Prostate gland (tissue), 2 donors: Measurements from ENCODE around the gene ACER3. TPM values are rescaled to one million over a fixed set of nuclear protein-coding genes. Genes with fewer than 3 reads are reported as not detected.

Experiments used
- DNase-seq: peaks from one replicate; pipeline ENCODE4 v3.0.0-alpha.2; 2019; ENCODE audit warnings: low spot score
- H3K27ac ChIP-seq, 2 donors: fragments of 200-600 bp; sonication (generic); 2 replicates each; pipeline ENCODE4 v1.5.1; 2017 to 2019
- H3K27me3 ChIP-seq: fragments of 200-600 bp; sonication (generic); replicated peaks from 2 replicates; pipeline ENCODE4 v1.5.1; 2019; ENCODE audit not compliant: insufficient read depth
- H3K36me3 ChIP-seq, 2 donors: fragments of 200-600 bp; sonication (generic); 1 replicate in 1 of 2; 2 replicates in 1 of 2; pipeline versions ENCODE4 v1.5.1 to v1.8.1; 2017 to 2019
- H3K4me1 ChIP-seq: fragments of 200-600 bp; sonication (generic); replicated peaks from 2 replicates; pipeline ENCODE4 v1.5.1; 2019
- H3K4me3 ChIP-seq, 2 donors: fragments of 200-600 bp; sonication (generic); 2 replicates each; pipeline ENCODE4 v1.5.1; 2017 to 2019
- H3K9me3 ChIP-seq: fragments of 200-600 bp; sonication (generic); 2 replicates; pipeline ENCODE4 v1.5.1; 2017
- POLR2A ChIP-seq: fragments of 450-650 bp; IDR thresholded peaks from one replicate; pipeline ENCODE4 v1.6.1; 2016; ENCODE audit warnings: antibody characterized with exemption, mild to moderate bottlenecking
- POLR2AphosphoS5 ChIP-seq: sonication (generic); formaldehyde crosslinking; IDR thresholded peaks from one replicate; pipeline ENCODE4 v1.6.1; 2017; ENCODE audit warnings: antibody characterized with exemption
- WGBS: methylation state at CpG from one replicate; pipeline ENCODE4 v1.1.5; 2018; 5-methylcytosine and 5-hydroxymethylcytosine counted together
- intact Hi-C: fragments of 100-400 bp; cut with DNase I; formaldehyde crosslinking; loops from one replicate; pipeline ENCODE4 v1.14.2; 2022
- total RNA-seq, 2 donors: library from RNA; depleted of rRNA; stranded (reverse); fragments of >200 nt; gene quantifications; one replicate each; pipeline ENCODE4 v1.1.0, GENCODE V29; 2016
- TF ChIP-seq, protein P1 (sequence below), 4 experiments: fragments of 200-600 bp in 2 of 4; fragments of 450-650 bp in 2 of 4; sonication (generic) in 2 of 4; IDR thresholded peaks; 1 replicate in 3 of 4; 2 replicates in 1 of 4; pipeline ENCODE4 v1.5.1; 2016 to 2019; ENCODE audit warnings: antibody characterized with exemption in 4 of 4, mild to moderate bottlenecking in 2 of 4, moderate library complexity in 2 of 4

The ACER3 gene
- total RNA-seq, 2 donors from 2014 or later = 11.3 to 11.9 TPM

DNA sequence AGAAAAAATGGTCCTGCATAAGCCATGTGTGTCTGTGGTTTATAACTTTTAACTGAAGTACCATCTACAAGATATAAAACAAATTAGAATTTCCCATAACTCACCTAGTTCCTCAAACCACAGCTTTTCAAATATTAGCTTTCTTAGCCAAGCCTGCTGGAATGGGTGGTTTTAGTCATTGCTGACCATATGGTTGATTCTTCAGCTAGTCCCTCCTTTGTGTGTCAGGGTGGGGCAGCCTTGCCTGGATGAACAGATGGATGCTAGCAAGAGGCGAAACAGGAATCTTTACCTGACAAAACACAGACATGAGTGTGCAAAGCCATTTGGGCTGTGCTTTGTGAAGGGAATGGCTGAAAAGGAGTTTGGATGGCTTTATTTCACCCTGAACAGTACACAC is 166.6 kb downstream of the ACER3 start:
- Histone ChIP-seq H3K36me3 (no peaks in the 10 kb centered on the region), H3K27ac (no peak overlapping the region), H3K27me3 (no peaks in the 10 kb centered on the region), H3K4me1 (no peaks in the 10 kb centered on the region), H3K9me3 (no peaks in the 10 kb centered on the region), H3K4me3 (no peak overlapping the region)
- TF ChIP-seq, protein P1, sequence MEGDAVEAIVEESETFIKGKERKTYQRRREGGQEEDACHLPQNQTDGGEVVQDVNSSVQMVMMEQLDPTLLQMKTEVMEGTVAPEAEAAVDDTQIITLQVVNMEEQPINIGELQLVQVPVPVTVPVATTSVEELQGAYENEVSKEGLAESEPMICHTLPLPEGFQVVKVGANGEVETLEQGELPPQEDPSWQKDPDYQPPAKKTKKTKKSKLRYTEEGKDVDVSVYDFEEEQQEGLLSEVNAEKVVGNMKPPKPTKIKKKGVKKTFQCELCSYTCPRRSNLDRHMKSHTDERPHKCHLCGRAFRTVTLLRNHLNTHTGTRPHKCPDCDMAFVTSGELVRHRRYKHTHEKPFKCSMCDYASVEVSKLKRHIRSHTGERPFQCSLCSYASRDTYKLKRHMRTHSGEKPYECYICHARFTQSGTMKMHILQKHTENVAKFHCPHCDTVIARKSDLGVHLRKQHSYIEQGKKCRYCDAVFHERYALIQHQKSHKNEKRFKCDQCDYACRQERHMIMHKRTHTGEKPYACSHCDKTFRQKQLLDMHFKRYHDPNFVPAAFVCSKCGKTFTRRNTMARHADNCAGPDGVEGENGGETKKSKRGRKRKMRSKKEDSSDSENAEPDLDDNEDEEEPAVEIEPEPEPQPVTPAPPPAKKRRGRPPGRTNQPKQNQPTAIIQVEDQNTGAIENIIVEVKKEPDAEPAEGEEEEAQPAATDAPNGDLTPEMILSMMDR (IDR thresholded peaks at IDR 0.05) = no peak
- TF ChIP-seq POLR2A = no peak
- 85% methylated on average over 1 of the region's 1 CpG for WGBS
- intact Hi-C loops = no loop called here
- DNase-seq = no peak

DNA sequence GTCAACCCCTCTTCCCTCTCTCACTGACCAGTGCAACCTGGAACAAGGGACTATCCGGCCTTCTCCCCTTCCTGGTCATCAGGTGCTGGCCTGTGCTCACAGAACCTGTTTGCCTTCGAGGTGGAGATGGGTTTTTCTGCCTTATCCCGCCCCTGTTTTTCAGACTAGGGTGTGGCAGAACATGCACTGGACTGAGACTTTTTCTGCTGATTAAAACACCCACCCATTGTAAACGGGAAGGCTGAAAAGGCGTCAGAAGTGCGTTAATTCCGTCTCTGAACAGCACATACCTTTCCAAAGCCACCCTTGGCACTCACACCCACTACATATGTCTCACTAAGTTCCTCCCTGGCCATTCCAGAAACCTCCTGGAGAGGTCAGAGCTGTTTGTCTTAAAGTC is 169.1 kb downstream of the ACER3 start:
- H3K27me3 ChIP-seq = no peaks in the 10 kb centered on the region
- H3K4me3 ChIP-seq = no peak overlapping the region
- no peaks in the 10 kb centered on the region for H3K36me3 ChIP-seq
- intact Hi-C loops = no loop called here
- TF ChIP-seq, protein P1 (IDR thresholded peaks at IDR 0.05) = no peak
- no peaks in the 10 kb centered on the region for H3K4me1 ChIP-seq
- 48% methylated on average over 7 of the region's 7 CpGs for WGBS
- H3K9me3 ChIP-seq = no peaks in the 10 kb centered on the region
- no peak for DNase-seq
- H3K27ac ChIP-seq = no peak overlapping the region

DNA sequence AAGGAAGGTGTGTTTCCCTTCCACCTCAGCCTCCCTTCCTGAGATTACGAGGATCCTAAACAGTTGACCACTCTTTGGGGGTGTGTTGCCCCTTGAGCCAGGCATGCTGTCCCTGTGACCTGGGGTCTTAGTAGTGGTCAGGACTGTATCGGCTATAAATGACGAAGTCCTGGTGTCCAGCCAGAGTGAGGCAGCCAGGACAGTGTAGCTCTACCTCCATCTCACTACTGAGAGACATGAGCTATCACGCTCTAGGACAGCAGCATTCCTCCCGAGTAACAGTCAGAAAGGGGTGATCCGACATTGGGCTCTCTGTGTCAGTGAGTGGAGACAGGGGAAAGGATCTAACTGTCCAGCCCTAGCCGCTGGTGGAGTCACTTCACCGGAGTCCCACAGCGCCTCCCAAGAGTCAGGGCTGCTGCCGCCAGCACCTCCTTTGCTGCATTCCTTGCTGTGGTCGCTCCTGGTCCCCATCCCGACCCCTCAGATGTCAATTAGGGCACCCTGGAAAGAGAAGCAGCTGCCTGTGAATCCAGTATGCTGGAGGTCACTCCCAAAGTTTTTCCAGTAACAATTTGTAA is 170.2 kb downstream of the ACER3 start:
- no peak for DNase-seq
- Histone ChIP-seq H3K9me3 (no peaks in the 10 kb centered on the region), H3K36me3 (no peaks in the 10 kb centered on the region), H3K4me3 (no peak overlapping the region), H3K4me1 (no peaks in the 10 kb centered on the region), H3K27ac (no peak overlapping the region), H3K27me3 (no peaks in the 10 kb centered on the region)
- intact Hi-C loops = no loop called here
- TF ChIP-seq, protein P1 (IDR thresholded peaks at IDR 0.05) = no peak
- TF ChIP-seq POLR2A (no peak), POLR2AphosphoS5 (no peak)
- 78% methylated on average over 12 of the region's 12 CpGs for WGBS

DNA sequence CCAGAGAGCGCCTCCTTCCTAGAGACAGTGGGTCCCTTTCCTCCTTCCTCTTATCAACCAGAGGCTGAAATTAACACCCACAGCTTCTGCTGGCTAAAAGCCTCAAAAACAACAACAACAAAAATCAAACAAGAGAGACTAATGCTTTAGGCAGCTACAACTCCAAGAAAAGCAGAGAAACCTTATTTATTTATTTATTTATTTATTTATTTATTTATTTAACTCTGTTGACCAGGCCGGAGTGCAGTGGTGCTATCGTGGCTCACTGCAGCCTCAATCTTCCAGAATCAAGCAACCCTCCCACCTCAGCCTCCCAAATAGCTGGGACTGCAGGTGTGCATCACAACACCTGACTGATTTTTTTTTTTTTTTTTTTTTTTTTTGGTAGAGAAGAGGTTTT is 170.9 kb downstream of the ACER3 start:
- Histone ChIP-seq H3K27me3 (no peaks in the 10 kb centered on the region), H3K27ac (no peak overlapping the region), H3K9me3 (no peaks in the 10 kb centered on the region), H3K4me3 (no peak overlapping the region), H3K36me3 (no peaks in the 10 kb centered on the region), H3K4me1 (peaks cover under 1% of the 10 kb centered on the region)
- TF ChIP-seq, protein P1 (IDR thresholded peaks at IDR 0.05) = no peak
- TF ChIP-seq POLR2AphosphoS5 = no peak
- TF ChIP-seq POLR2A = no peak
- 88% methylated on average over 3 of the region's 3 CpGs for WGBS
- DNase-seq = no peak
- intact Hi-C loops = no loop called here

DNA sequence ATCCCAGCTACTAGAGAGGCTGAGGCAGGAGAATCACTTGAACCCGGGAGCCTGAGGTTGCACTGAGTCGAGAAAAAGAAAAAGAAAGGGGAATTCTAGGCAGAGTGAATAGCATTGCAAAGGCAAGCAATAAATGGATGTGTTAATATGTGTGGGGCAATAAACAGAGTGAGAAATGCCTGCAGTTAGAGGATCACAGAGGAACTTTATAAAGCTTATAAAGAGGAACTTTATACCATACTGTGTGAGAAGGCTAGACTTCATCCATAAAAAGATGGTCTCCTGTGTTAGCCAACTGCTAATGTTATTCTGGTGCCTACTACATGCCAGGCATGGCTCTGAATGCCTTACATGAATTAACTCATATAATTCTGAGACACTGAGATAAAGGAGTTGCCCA is 174.3 kb downstream of the ACER3 start:
- TF ChIP-seq, protein P1 (IDR thresholded peaks at IDR 0.05) = no peak
- TF ChIP-seq POLR2A (no peak), POLR2AphosphoS5 (no peak)
- Histone ChIP-seq H3K27ac (no peak overlapping the region), H3K27me3 (no peaks in the 10 kb centered on the region), H3K9me3 (no peaks in the 10 kb centered on the region), H3K4me1 (peaks cover 3% of the 10 kb centered on the region), H3K4me3 (no peak overlapping the region), H3K36me3 (no peaks in the 10 kb centered on the region)
- DNase-seq = no peak
- 78% methylated on average over 2 of the region's 2 CpGs for WGBS
- intact Hi-C loops = no loop called here
